GM13976 (cell line): ENCODE measurements around the gene DDX51.

Experiments used
- DNase-seq: peaks from one replicate; pipeline ENCODE4 v3.0.0; 2012; ENCODE audit warnings: low spot score
- in situ Hi-C: fragments of 300-500 bp; cut with MboI; formaldehyde crosslinking; loops from one replicate; pipeline ENCODE4 v1.12.0; 2022; ENCODE audit warnings: low sequenced_read_pairs, mixed read lengths, inconsistent platforms; ENCODE audit not compliant: unreplicated experiment
- TF ChIP-seq, protein P1 (sequence below): IDR thresholded peaks from 2 replicates; pipeline ENCODE4 v1.5.1; 2012; ENCODE audit warnings: borderline replicate concordance, mild to moderate bottlenecking; ENCODE audit not compliant: insufficient read depth; ENCODE audit errors: extremely low read depth, missing control alignments, control extremely low read depth

Gene DDX51

DNA sequence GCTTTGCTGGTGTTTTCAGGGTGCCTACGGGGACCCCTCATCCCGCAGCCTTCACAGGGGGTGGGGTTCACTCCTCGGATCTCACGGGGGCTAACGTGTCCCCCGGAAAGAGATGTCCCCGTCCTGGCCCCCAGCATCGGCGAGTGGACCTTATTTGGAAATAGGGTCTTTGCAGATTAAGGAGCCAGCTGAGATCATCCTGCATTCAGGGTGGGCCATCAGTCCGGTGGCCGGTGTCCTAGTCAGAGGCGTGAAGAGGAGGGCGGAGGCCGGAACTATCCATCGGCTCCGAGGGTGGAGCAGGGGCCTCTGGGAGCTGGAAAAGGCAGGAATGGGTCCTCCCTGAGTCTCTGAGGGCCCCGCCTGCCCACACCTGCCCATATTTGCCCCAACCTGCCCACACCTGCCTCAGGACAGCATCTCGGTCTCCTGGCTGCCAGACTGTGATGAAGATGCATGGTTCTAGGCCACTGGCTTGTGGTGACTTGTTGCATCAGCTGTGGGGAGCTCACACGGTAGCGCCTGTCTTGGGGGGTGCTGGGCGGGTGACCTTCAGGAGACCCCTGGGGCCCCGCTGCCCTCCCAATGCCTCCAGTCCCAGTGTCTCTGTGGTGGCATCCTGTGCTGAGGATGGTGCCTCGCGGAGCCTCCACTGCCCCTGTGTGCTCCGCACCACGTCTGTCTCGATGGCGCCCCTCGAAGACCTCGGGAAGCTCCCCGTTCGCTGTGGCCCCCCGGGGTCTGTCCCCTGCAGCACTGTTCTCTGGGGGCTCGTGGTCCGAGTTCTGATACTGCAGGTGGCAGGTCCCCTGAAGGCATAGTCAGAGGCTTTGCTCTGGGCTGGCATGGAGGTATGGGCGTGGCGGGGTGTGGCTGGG lies 14.8 kb upstream of the DDX51 start:
- TF ChIP-seq, protein P1, sequence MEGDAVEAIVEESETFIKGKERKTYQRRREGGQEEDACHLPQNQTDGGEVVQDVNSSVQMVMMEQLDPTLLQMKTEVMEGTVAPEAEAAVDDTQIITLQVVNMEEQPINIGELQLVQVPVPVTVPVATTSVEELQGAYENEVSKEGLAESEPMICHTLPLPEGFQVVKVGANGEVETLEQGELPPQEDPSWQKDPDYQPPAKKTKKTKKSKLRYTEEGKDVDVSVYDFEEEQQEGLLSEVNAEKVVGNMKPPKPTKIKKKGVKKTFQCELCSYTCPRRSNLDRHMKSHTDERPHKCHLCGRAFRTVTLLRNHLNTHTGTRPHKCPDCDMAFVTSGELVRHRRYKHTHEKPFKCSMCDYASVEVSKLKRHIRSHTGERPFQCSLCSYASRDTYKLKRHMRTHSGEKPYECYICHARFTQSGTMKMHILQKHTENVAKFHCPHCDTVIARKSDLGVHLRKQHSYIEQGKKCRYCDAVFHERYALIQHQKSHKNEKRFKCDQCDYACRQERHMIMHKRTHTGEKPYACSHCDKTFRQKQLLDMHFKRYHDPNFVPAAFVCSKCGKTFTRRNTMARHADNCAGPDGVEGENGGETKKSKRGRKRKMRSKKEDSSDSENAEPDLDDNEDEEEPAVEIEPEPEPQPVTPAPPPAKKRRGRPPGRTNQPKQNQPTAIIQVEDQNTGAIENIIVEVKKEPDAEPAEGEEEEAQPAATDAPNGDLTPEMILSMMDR: no peak
- DNase-seq: no peak
- in situ Hi-C loops: no loop called here

DNA sequence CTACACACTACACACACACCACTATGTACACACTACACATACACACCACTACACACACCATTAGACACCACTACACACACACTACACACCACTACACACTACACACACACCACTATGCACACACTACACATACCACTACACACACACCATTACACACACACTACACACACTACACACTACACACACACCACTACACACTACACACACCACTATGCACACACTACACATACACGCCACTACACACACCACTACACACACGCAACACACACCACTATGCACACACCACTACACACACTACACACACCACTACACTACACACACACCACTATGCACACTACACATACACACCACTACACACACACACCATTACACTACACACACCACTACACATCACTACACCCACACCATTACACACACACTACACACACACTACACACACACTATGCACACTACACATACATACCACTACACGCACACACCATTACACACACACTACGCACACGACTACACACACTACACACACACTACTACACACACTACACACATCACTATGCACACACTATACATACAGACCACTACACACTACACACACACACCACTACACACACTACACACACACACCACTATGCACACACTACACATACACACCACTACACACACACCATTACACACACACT lies 13.8 kb upstream of the DDX51 start:
- in situ Hi-C loops: no loop called here
- TF ChIP-seq, protein P1: no peak
- no peak for DNase-seq

DNA sequence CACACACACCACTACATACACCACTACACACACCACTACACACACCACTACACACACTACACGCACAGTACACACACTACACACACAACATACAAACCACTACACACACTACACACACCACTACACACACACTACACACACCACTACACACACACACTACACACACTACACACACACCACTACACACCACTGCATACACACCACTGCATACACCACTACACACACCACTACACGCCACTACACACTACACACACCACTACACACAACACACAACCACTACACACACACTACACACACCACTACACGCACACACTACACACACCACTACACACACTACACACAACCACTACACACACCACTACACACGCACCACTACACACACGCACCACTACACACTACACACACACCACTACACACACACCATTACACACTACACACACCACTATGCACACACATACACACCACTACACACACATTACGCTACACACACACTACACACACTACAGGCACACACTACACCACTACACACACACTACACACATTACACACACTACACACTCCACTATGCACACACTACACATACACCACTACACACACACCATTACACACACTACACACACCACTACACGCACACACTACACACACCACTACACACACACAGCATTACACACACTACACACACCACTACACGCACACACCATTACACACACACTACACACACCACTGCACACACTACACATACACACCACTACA lies 12.6 kb upstream of the DDX51 start:
- DNase-seq: no peak
- TF ChIP-seq, protein P1: no peak
- in situ Hi-C loops: no loop called here

DNA sequence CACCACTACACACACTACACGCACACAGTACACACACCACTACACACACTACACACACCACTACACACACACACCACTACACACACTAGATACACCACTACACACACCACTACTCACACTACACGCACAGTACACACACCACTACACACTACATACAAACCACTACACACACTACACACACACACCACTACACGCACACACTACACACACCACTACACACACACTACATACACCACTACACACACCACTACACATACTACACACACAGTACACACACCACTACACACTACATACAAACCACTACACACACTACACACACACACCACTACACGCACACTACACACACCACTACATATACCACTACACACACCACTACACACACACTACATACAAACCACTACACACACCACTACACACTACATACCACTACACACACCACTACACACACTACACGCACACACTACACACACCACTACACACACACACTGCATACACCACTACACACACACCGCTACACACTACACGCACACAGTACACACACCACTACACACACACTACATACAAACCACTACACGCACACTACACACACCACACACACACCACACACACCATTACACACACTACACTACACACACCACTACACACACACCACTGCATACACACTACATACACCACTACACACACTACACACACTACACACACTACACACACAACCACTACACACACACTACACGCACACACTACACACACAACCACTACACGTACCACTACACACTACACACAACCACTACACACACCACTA lies 11.9 kb upstream of the DDX51 start:
- DNase-seq: no peak
- TF ChIP-seq, protein P1: no peak
- in situ Hi-C loops: no loop called here

DNA sequence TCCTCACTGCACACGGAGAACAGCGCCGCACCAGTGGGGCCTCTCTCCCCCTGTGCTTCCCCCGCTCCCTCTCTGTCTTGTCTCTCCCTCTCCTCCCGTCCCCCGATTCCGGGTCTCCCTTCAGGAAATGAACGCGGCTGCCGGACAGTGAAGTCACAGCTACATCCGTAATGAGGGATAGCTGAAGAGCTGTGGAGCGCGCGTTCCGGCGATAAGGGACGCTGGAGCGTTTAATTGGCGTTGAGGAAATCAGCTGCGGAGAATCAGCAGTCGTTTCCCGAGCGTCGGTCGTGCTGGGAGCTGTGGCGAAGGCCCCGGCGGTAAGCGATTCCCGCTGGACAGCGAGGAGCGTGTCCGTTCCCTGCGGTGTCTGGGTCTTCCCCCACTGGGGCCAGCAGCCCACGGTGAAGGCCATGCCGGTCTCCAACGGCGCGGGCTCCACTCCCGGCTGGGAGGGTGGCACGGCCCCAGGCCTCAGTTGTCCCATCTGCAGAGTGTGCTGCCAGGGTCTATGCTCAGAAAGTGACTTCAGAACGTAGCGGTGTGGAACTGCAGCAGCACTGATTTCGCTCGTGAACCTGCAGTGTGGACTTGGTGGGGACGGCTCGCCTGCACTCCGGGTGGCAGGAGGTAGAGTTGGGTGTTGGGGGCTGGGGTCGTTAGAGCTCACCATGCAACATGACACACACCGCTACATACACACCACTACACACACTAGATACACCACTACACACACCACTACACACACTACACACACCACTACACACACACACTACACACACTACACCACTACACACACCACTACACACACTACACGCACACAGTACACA lies 11.0 kb upstream of the DDX51 start:
- in situ Hi-C loops: no loop called here
- no peak for DNase-seq
- TF ChIP-seq, protein P1: no peak
